Prostate gland (tissue), 2 donors: Measurements from ENCODE around the gene EIF4B. TPM values are rescaled to one million over a fixed set of nuclear protein-coding genes. Genes with fewer than 3 reads are reported as not detected.

Experiments used
- DNase-seq: peaks from one replicate; pipeline ENCODE4 v3.0.0-alpha.2; 2019; ENCODE audit warnings: low spot score
- H3K27ac ChIP-seq, 2 donors: fragments of 200-600 bp; sonication (generic); 2 replicates each; pipeline ENCODE4 v1.5.1; 2017 to 2019
- H3K27me3 ChIP-seq: fragments of 200-600 bp; sonication (generic); replicated peaks from 2 replicates; pipeline ENCODE4 v1.5.1; 2019; ENCODE audit not compliant: insufficient read depth
- H3K36me3 ChIP-seq, 2 donors: fragments of 200-600 bp; sonication (generic); 1 replicate in 1 of 2; 2 replicates in 1 of 2; pipeline versions ENCODE4 v1.5.1 to v1.8.1; 2017 to 2019
- H3K4me1 ChIP-seq: fragments of 200-600 bp; sonication (generic); replicated peaks from 2 replicates; pipeline ENCODE4 v1.5.1; 2019
- H3K4me3 ChIP-seq, 2 donors: fragments of 200-600 bp; sonication (generic); 2 replicates each; pipeline ENCODE4 v1.5.1; 2017 to 2019
- H3K9me3 ChIP-seq: fragments of 200-600 bp; sonication (generic); 2 replicates; pipeline ENCODE4 v1.5.1; 2017
- CTCF ChIP-seq, 4 experiments: fragments of 200-600 bp in 2 of 4; fragments of 450-650 bp in 2 of 4; sonication (generic) in 2 of 4; IDR thresholded peaks; 1 replicate in 3 of 4; 2 replicates in 1 of 4; pipeline ENCODE4 v1.5.1; 2016 to 2019; ENCODE audit warnings: antibody characterized with exemption in 4 of 4, mild to moderate bottlenecking in 2 of 4, moderate library complexity in 2 of 4
- POLR2A ChIP-seq: fragments of 450-650 bp; IDR thresholded peaks from one replicate; pipeline ENCODE4 v1.6.1; 2016; ENCODE audit warnings: antibody characterized with exemption, mild to moderate bottlenecking
- POLR2AphosphoS5 ChIP-seq: sonication (generic); formaldehyde crosslinking; IDR thresholded peaks from one replicate; pipeline ENCODE4 v1.6.1; 2017; ENCODE audit warnings: antibody characterized with exemption
- WGBS: methylation state at CpG from one replicate; pipeline ENCODE4 v1.1.5; 2018; 5-methylcytosine and 5-hydroxymethylcytosine counted together
- intact Hi-C: fragments of 100-400 bp; cut with DNase I; formaldehyde crosslinking; loops from one replicate; pipeline ENCODE4 v1.14.2; 2022
- total RNA-seq, 2 donors: library from RNA; depleted of rRNA; stranded (reverse); fragments of >200 nt; gene quantifications; one replicate each; pipeline ENCODE4 v1.1.0, GENCODE V29; 2016

Gene EIF4B
- total RNA-seq, 2 donors from 2014 or later = 419 to 458 TPM

GRCh38 chr12:53079226-53080117, 73.2 kb downstream of the EIF4B start, which contains the start of gene SPRYD3:
Gene SPRYD3 (minus strand): TSS chr12:53079390. CDS start chr12:53079333, 57 bp downstream.
- Histone ChIP-seq H3K27me3 (no peaks in the 10 kb centered on the region), H3K4me3 (peak within 1 kb of the TSS; percentile 55 to 59), H3K4me1 (peaks cover under 1% of the 10 kb centered on the region), H3K36me3 (peaks cover 0 to 13% of the 10 kb centered on the region in 2 donors), H3K27ac (peak within 1 kb of the TSS; percentile 92 to 93), H3K9me3 (no peaks in the 10 kb centered on the region)
- TF ChIP-seq POLR2AphosphoS5 (peak; percentile 96), POLR2A (peak; percentile 92), CTCF (IDR thresholded peaks at IDR 0.05) (peak in 1 of 4 experiments; percentile 36)
- DNase-seq = peak; percentile 98
- WGBS = under 1% methylated on average over 60 of the region's 67 CpGs
- intact Hi-C loops = no loop called here

- TF ChIP-seq CTCF (IDR thresholded peaks at IDR 0.05) = no peak
- no peak for TF ChIP-seq POLR2AphosphoS5
- no peak for TF ChIP-seq POLR2A
- Histone ChIP-seq H3K4me3 (no peak overlapping the region), H3K27ac (no peak overlapping the region), H3K4me1 (no peaks in the 10 kb centered on the region), H3K36me3 (no peaks in the 10 kb centered on the region), H3K27me3 (no peaks in the 10 kb centered on the region), H3K9me3 (no peaks in the 10 kb centered on the region)
- 69% methylated on average over 2 of the region's 2 CpGs for WGBS
- intact Hi-C loops = no loop called here
- no peak for DNase-seq
Observed at GRCh38 chr12:53082637-53083175, 76.5 kb downstream of the EIF4B start.

GRCh38 chr12:53086361-53086760, 80.1 kb downstream of the EIF4B start:
- no peaks in the 10 kb centered on the region for H3K4me1 ChIP-seq
- no peaks in the 10 kb centered on the region for H3K36me3 ChIP-seq
- intact Hi-C loops = no loop called here
- no peaks in the 10 kb centered on the region for H3K9me3 ChIP-seq
- TF ChIP-seq POLR2AphosphoS5 (no peak), CTCF (IDR thresholded peaks at IDR 0.05) (no peak), POLR2A (no peak)
- H3K27ac ChIP-seq = no peak overlapping the region
- no peak overlapping the region for H3K4me3 ChIP-seq
- 74% methylated on average over 3 of the region's 3 CpGs for WGBS
- H3K27me3 ChIP-seq = no peaks in the 10 kb centered on the region
- no peak for DNase-seq

- Histone ChIP-seq H3K9me3 (no peaks in the 10 kb centered on the region), H3K4me1 (no peaks in the 10 kb centered on the region), H3K4me3 (no peak overlapping the region), H3K27ac (no peak overlapping the region), H3K36me3 (no peaks in the 10 kb centered on the region), H3K27me3 (no peaks in the 10 kb centered on the region)
- intact Hi-C loops = no loop called here
- no peak for TF ChIP-seq POLR2AphosphoS5
- no peak for TF ChIP-seq CTCF (IDR thresholded peaks at IDR 0.05)
- no peak for TF ChIP-seq POLR2A
- DNase-seq = no peak
- WGBS = 95% methylated on average over 6 of the region's 6 CpGs
Observed at GRCh38 chr12:53090105-53090504, 83.8 kb downstream of the EIF4B start.
